Neural crest cell (in vitro differentiated cells): ENCODE measurements around the gene PRRX1. TPM values are rescaled to one million over a fixed set of nuclear protein-coding genes. Genes with fewer than 3 reads are reported as not detected.

Source experiments
- total RNA-seq: library from RNA; stranded (reverse); gene quantifications from 2 replicates; pipeline ENCODE4 v1.2.1, GENCODE V29; 2021

PRRX1 gene
- total RNA-seq, 1 donor from 2014 or later = 4.1 TPM

Other genes with a start within 250 kb of the PRRX1 start
- gene GORAB, start 132.0 kb upstream of the PRRX1 start, total RNA-seq = 10.5 and 14.2 TPM in 2 replicates